Smooth muscle cell (in vitro differentiated cells): ENCODE measurements around the gene VEGFA. TPM values are rescaled to one million over a fixed set of nuclear protein-coding genes. Genes with fewer than 3 reads are reported as not detected.

Experiments used
- DNase-seq: peaks from one replicate; lab custom pipeline; 2025; ENCODE audit not compliant: unreplicated experiment; lab: John Stamatoyannopoulos, UW
- H2AFZ ChIP-seq: fragments of 200-600 bp; sonication (generic); 2 replicates; pipeline ENCODE4 v1.6.0; 2016; ENCODE audit warnings: antibody characterized with exemption, low read depth, mild to moderate bottlenecking
- H3F3A ChIP-seq: fragments of 200-600 bp; sonication (generic); 2 replicates; pipeline ENCODE4 v1.6.0; 2017; ENCODE audit warnings: antibody characterized with exemption, low read depth
- H3K27ac ChIP-seq: fragments of 200-600 bp; sonication (generic); 2 replicates; pipeline ENCODE4 v1.5.1; 2016; ENCODE audit warnings: low read depth, mild to moderate bottlenecking
- H3K27me3 ChIP-seq: fragments of 200-600 bp; sonication (generic); 2 replicates; pipeline ENCODE4 v1.6.1; 2016; ENCODE audit warnings: low read depth, mild to moderate bottlenecking
- H3K36me3 ChIP-seq: fragments of 200-600 bp; sonication (generic); 2 replicates; pipeline ENCODE4 v1.5.1; 2016; ENCODE audit warnings: low read depth
- H3K4me1 ChIP-seq: fragments of 200-600 bp; sonication (generic); 2 replicates; pipeline ENCODE4 v1.5.1; 2016; ENCODE audit warnings: low read depth
- H3K4me2 ChIP-seq: fragments of 200-600 bp; sonication (generic); 2 replicates; pipeline ENCODE4 v1.6.0; 2016; ENCODE audit warnings: mild to moderate bottlenecking
- H3K4me3 ChIP-seq: fragments of 200-600 bp; sonication (generic); 2 replicates; pipeline ENCODE4 v1.5.1; 2016; ENCODE audit warnings: mild to moderate bottlenecking
- H3K79me2 ChIP-seq: fragments of 200-600 bp; sonication (generic); 2 replicates; pipeline ENCODE4 v1.6.0; 2016; ENCODE audit warnings: low read depth, mild to moderate bottlenecking
- H3K9ac ChIP-seq: fragments of 200-600 bp; sonication (generic); 2 replicates; pipeline ENCODE4 v1.6.0; 2016; ENCODE audit warnings: low read depth
- H3K9me3 ChIP-seq: fragments of 200-600 bp; sonication (generic); replicated peaks from 2 replicates; pipeline ENCODE4 v1.5.1; 2016; ENCODE audit warnings: low read depth
- H4K20me1 ChIP-seq: fragments of 200-600 bp; sonication (generic); 2 replicates; pipeline ENCODE4 v1.6.0; 2016; ENCODE audit warnings: low read depth
- WGBS: methylation state at CpG from one replicate; pipeline ENCODE4 v1.1.7; 2016; ENCODE audit warnings: low lambda C conversion rate; 5-methylcytosine and 5-hydroxymethylcytosine counted together
- polyA plus RNA-seq: library from polyadenylated mRNA; unstranded; fragments of >200 nt; fragmentation: Nextera tagmentation; extraction: Ambion mirVana; gene quantifications from 2 replicates; pipeline ENCODE4 v1.2.1, GENCODE V29; 2016
- total RNA-seq: library from RNA; depleted of rRNA; stranded (reverse); fragments of >200 nt; gene quantifications from 2 replicates; pipeline ENCODE4 v1.2.3, GENCODE V29; 2014
- TF ChIP-seq, protein P1 (sequence below): fragments of 200-600 bp; sonication (generic); IDR thresholded peaks from 2 replicates; pipeline ENCODE4 v1.5.1; 2017; ENCODE audit warnings: borderline replicate concordance, mild to moderate bottlenecking, antibody characterized with exemption; ENCODE audit not compliant: insufficient read depth, poor library complexity, severe bottlenecking

Gene VEGFA
- total and polyA plus RNA-seq, 2 experiments from 2014 or later, result 116 to 136 TPM

DNA sequence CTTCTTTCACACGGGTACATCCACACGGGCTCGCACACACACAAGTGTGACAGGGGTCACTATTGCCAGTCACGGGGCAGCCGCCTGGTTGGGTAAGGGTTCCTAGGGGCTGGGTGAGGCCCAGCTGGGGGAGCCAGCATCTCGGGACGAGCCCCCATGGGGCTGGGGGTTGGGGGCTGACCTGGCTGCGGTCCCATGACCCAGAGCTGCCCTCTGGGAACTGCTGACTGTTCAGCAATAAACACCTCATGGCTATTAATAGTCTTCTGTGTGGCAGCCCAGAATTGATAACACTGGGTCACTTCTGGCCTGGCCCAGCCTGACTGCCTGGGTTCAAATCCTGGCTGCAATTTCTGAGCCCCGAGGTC lies 23.8 kb downstream of the VEGFA start:
- Histone ChIP-seq H3K9ac (no peak overlapping the region), H3F3A (no peaks in the 10 kb centered on the region)
- TF ChIP-seq, protein P1, sequence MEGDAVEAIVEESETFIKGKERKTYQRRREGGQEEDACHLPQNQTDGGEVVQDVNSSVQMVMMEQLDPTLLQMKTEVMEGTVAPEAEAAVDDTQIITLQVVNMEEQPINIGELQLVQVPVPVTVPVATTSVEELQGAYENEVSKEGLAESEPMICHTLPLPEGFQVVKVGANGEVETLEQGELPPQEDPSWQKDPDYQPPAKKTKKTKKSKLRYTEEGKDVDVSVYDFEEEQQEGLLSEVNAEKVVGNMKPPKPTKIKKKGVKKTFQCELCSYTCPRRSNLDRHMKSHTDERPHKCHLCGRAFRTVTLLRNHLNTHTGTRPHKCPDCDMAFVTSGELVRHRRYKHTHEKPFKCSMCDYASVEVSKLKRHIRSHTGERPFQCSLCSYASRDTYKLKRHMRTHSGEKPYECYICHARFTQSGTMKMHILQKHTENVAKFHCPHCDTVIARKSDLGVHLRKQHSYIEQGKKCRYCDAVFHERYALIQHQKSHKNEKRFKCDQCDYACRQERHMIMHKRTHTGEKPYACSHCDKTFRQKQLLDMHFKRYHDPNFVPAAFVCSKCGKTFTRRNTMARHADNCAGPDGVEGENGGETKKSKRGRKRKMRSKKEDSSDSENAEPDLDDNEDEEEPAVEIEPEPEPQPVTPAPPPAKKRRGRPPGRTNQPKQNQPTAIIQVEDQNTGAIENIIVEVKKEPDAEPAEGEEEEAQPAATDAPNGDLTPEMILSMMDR, result no peak

DNA sequence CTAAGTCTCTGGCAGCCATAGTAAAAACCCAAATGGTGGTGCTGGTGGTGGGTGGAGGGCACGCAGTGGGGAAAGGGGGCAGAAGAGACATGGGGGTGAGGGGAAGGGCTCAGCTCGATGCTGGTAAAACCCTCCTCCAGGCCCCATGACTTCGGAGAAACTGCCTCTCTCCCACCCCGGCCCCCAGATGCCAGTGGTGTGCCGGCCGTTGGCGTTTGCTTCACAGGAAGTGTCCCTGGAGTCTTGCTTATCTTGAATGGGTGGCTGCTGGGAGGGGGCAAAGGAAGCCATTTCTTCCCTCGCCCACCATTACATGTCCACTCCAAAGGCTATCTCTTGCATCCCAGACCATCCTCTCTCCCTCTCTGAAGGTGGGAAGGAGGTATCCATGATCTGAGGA lies 25.4 kb downstream of the VEGFA start:
- H3K4me3 ChIP-seq, result no peak overlapping the region
- no peaks in the 10 kb centered on the region for H3K36me3 ChIP-seq
- WGBS, result 86% methylated on average over 8 of the region's 8 CpGs
- H3K27me3 ChIP-seq, result no peaks in the 10 kb centered on the region
- no peak overlapping the region for H3K27ac ChIP-seq
- no peaks in the 10 kb centered on the region for H3K79me2 ChIP-seq
- DNase-seq, result no peak
- H3K4me1 ChIP-seq, result no peaks in the 10 kb centered on the region
- H3F3A ChIP-seq, result no peaks in the 10 kb centered on the region
- no peaks in the 10 kb centered on the region for H4K20me1 ChIP-seq
- H3K9ac ChIP-seq, result no peak overlapping the region
- H3K4me2 ChIP-seq, result no peak overlapping the region
- TF ChIP-seq, protein P1, result no peak
- H2AFZ ChIP-seq, result no peak overlapping the region
- H3K9me3 ChIP-seq, result no peaks in the 10 kb centered on the region

More for the DNA sequence above, 23.8 kb downstream of the VEGFA start:
- Histone ChIP-seq H4K20me1 (no peaks in the 10 kb centered on the region), H3K27me3 (no peaks in the 10 kb centered on the region), H3K79me2 (no peaks in the 10 kb centered on the region), H3K9me3 (no peaks in the 10 kb centered on the region), H3K4me1 (no peaks in the 10 kb centered on the region), H3K27ac (no peak overlapping the region), H3K4me2 (no peak overlapping the region), H2AFZ (no peak overlapping the region), H3K4me3 (no peak overlapping the region), H3K36me3 (no peaks in the 10 kb centered on the region)
- no peak for DNase-seq
- 91% methylated on average over 9 of the region's 9 CpGs for WGBS

DNA sequence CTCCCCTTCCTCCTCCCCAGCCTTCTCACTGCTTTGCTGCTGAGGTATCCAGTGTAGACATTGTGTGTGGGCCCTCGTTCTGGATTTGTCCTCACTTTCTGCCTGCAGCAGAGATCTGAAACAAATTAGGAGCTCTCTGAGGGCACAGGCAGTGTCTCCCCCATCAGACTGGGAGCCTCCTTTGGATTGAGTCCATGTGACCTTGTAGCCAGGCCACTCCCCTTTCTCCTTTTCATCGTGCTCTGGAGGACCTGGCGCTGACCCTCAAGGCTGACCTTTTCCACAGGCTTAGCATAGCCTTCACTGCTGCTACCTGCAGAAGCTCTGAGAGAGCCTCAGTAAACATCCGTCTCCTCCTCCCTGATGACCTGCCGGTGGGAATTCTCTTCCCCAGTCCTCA lies 26.2 kb downstream of the VEGFA start:
- Histone ChIP-seq H3K79me2 (no peaks in the 10 kb centered on the region), H3K36me3 (no peaks in the 10 kb centered on the region), H3K4me1 (no peaks in the 10 kb centered on the region), H3K27me3 (no peaks in the 10 kb centered on the region), H3K27ac (no peak overlapping the region), H3K4me3 (no peak overlapping the region), H3K9ac (no peak overlapping the region), H3K9me3 (no peaks in the 10 kb centered on the region), H3F3A (no peaks in the 10 kb centered on the region), H4K20me1 (no peaks in the 10 kb centered on the region), H3K4me2 (no peak overlapping the region), H2AFZ (no peak overlapping the region)
- TF ChIP-seq, protein P1, result no peak
- WGBS, result 85% methylated on average over 5 of the region's 5 CpGs
- DNase-seq, result no peak
